NCI-H82 treated with DMSO at 0.1 percent for 48 hours (cell line): ENCODE data around the gene DRICH1.
"Not testable (repeated sequence)": the region's sequence is repeated elsewhere in the genome, so short reads cannot be mapped to it uniquely, and the experiment has no call there.

Source experiments
- DNase-seq: peaks from one replicate; lab custom pipeline; 2025; ENCODE audit not compliant: unreplicated experiment; lab: John Stamatoyannopoulos, UW

Gene DRICH1

GRCh38 chr22:23651676-23652075, 19.6 kb upstream of the DRICH1 start:
- no peak for DNase-seq

- DNase-seq: no peak
These were observed 17.0 kb upstream of the DRICH1 start for GRCh38 chr22:23649071-23649501.

- not testable (repeated sequence) for DNase-seq
These were observed 14.4 kb upstream of the DRICH1 start for GRCh38 chr22:23646526-23646925.

GRCh38 chr22:23640206-23640605, 8.1 kb upstream of the DRICH1 start:
- DNase-seq: not testable (repeated sequence)

GRCh38 chr22:23639661-23640060, 7.5 kb upstream of the DRICH1 start:
- DNase-seq: no peak

- DNase-seq: no peak
These were observed 6.5 kb upstream of the DRICH1 start for GRCh38 chr22:23638611-23639010.

GRCh38 chr22:23635291-23635690, 3.2 kb upstream of the DRICH1 start:
- not testable (repeated sequence) for DNase-seq

- not testable (repeated sequence) for DNase-seq
These were observed 3.9 kb downstream of the DRICH1 start for GRCh38 chr22:23628056-23628743.

GRCh38 chr22:23627401-23628055, 4.6 kb downstream of the DRICH1 start:
- DNase-seq: peak; percentile 5

GRCh38 chr22:23626286-23626975, 5.7 kb downstream of the DRICH1 start:
- no peak for DNase-seq

GRCh38 chr22:23622634-23623033, 9.5 kb downstream of the DRICH1 start:
- no peak for DNase-seq

- not testable (repeated sequence) for DNase-seq
These were observed 10.2 kb downstream of the DRICH1 start for GRCh38 chr22:23621916-23622315.

- no peak for DNase-seq
These were observed 10.9 kb downstream of the DRICH1 start for GRCh38 chr22:23621082-23621780.

GRCh38 chr22:23613193-23613972, 18.7 kb downstream of the DRICH1 start:
- no peak for DNase-seq

GRCh38 chr22:23609983-23610781, 21.9 kb downstream of the DRICH1 start:
- no peak for DNase-seq

GRCh38 chr22:23608583-23608982, 23.5 kb downstream of the DRICH1 start:
- DNase-seq: no peak

GRCh38 chr22:23606204-23607131, 25.7 kb downstream of the DRICH1 start:
- DNase-seq: no peak

GRCh38 chr22:23604939-23605712, 27.0 kb downstream of the DRICH1 start:
- no peak for DNase-seq
